EL (cell line): ENCODE measurements around the gene PATE4.

Source experiments
- DNase-seq: peaks from one replicate; pipeline ENCODE4 v3.0.0-alpha.2; 2016

The PATE4 gene

GRCh38 chr11:125887373-125888324, 54.5 kb downstream of the PATE4 start, which contains the start of gene HYLS1:
Gene HYLS1 (plus strand): TSS chr11:125887668. CDS start chr11:125899369, 11,701 bp downstream.
- peak; percentile 97 for DNase-seq
